Ascending aorta (tissue), 2 donors: ENCODE measurements around the gene SIAH3. TPM values are rescaled to one million over a fixed set of nuclear protein-coding genes. Genes with fewer than 3 reads are reported as not detected.

Experiments used
- DNase-seq, 2 donors: peaks; one replicate each; pipeline ENCODE4 v3.0.0-alpha.2; 2019; ENCODE audit warnings: low spot score in 2 of 2
- H3K27ac ChIP-seq, 2 donors: fragments of 200-600 bp; sonication (generic); one replicate each; pipeline ENCODE4 v1.5.1; 2016 to 2017; ENCODE audit warnings: mild to moderate bottlenecking in 1 of 2
- H3K27me3 ChIP-seq: fragments of 200-600 bp; sonication (generic); one replicate; pipeline ENCODE4 v1.5.1; 2017
- H3K36me3 ChIP-seq, 2 donors: fragments of 200-600 bp; sonication (generic); one replicate each; pipeline ENCODE4 v1.5.1; 2016
- H3K4me1 ChIP-seq, 2 donors: fragments of 200-600 bp; sonication (generic); one replicate each; pipeline ENCODE4 v1.5.1; 2016 to 2017; ENCODE audit warnings: mild to moderate bottlenecking in 1 of 2
- H3K4me3 ChIP-seq, 2 donors: fragments of 200-600 bp; sonication (generic); one replicate each; pipeline ENCODE4 v1.5.1; 2016 to 2017; ENCODE audit warnings: mild to moderate bottlenecking in 1 of 2
- H3K9me3 ChIP-seq, 2 donors: fragments of 200-600 bp; sonication (generic); one replicate each; pipeline ENCODE4 v1.5.1; 2016
- CTCF ChIP-seq, 3 experiments: fragments of 200-600 bp in 2 of 3; fragments of 450-650 bp in 1 of 3; sonication (generic) in 2 of 3; IDR thresholded peaks; one replicate each; pipeline ENCODE4 v1.5.1; 2016 to 2019; ENCODE audit warnings: antibody characterized with exemption in 3 of 3, mild to moderate bottlenecking in 1 of 3, moderate library complexity in 1 of 3
- intact Hi-C: fragments of 100-400 bp; cut with DNase I; formaldehyde crosslinking; loops from one replicate; pipeline ENCODE4 v1.15.1; 2023
- total RNA-seq: library from RNA; depleted of rRNA; stranded (reverse); fragments of >200 nt; gene quantifications from one replicate; pipeline ENCODE4 v1.1.0, GENCODE V29; 2016

The SIAH3 gene
- total RNA-seq, 1 donor from 2014 or later: not detected

- Histone ChIP-seq H3K4me3 (no peak overlapping the region), H3K36me3 (no peaks in the 10 kb centered on the region), H3K27me3 (no peaks in the 10 kb centered on the region), H3K9me3 (no peaks in the 10 kb centered on the region), H3K27ac (no peak overlapping the region), H3K4me1 (no peaks in the 10 kb centered on the region)
- TF ChIP-seq CTCF (IDR thresholded peaks at IDR 0.05): no peak
- intact Hi-C loops: no loop called here
- no peak for DNase-seq
Measured at GRCh38 chr13:45863709-45864590, 12.4 kb upstream of the SIAH3 start.

DNA sequence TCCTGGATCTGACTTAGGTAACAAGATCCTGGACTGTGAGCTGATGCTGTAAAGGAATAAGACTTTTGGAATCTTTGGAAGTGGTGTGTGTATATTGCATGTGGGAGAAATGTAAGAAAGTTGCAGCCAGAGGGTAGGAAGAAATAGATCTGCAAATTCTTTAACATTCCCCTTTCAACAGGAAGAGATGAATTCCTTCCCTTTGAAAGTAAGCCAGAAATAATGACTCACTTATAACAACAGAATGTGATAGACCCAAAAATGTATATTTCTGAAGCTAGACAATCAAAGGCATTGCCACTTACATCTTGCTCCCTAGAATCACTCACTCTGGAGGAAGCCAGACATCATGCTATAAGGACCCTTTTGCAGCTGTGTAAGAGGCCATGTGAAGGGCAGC is 9.8 kb upstream of the SIAH3 start:
- Histone ChIP-seq H3K27me3 (no peaks in the 10 kb centered on the region), H3K4me3 (no peak overlapping the region), H3K27ac (no peak overlapping the region), H3K4me1 (no peaks in the 10 kb centered on the region), H3K36me3 (no peaks in the 10 kb centered on the region), H3K9me3 (no peaks in the 10 kb centered on the region)
- no peak for TF ChIP-seq CTCF (IDR thresholded peaks at IDR 0.05)
- DNase-seq: no peak
- intact Hi-C loops: no loop called here

- TF ChIP-seq CTCF (IDR thresholded peaks at IDR 0.05): no peak
Measured at GRCh38 chr13:45860240-45860639, 8.7 kb upstream of the SIAH3 start.

GRCh38 chr13:45859705-45860104 is 8.2 kb upstream of the SIAH3 start:
- no peak for TF ChIP-seq CTCF (IDR thresholded peaks at IDR 0.05)
- intact Hi-C loops: no loop called here

More at GRCh38 chr13:45860240-45860639, 8.7 kb upstream of the SIAH3 start:
- H3K9me3 ChIP-seq: no peaks in the 10 kb centered on the region
- H3K36me3 ChIP-seq: no peaks in the 10 kb centered on the region
- H3K27ac ChIP-seq: no peak overlapping the region
- H3K4me3 ChIP-seq: no peak overlapping the region
- intact Hi-C loops: no loop called here
- DNase-seq: no peak
- H3K4me1 ChIP-seq: no peaks in the 10 kb centered on the region
- H3K27me3 ChIP-seq: no peaks in the 10 kb centered on the region

GRCh38 chr13:45852494-45852893 is 941 bp upstream of the SIAH3 start:
- intact Hi-C loops: no loop called here
- DNase-seq: no peak
- Histone ChIP-seq H3K4me1 (peaks cover 3 to 11% of the 10 kb centered on the region in 2 donors), H3K36me3 (no peaks in the 10 kb centered on the region), H3K27ac (no peak overlapping the region), H3K4me3 (no peak overlapping the region), H3K9me3 (peaks cover 0 to 7% of the 10 kb centered on the region in 2 donors), H3K27me3 (no peaks in the 10 kb centered on the region)
- TF ChIP-seq CTCF (IDR thresholded peaks at IDR 0.05): no peak

More at GRCh38 chr13:45859705-45860104, 8.2 kb upstream of the SIAH3 start:
- no peak for DNase-seq
- Histone ChIP-seq H3K36me3 (no peaks in the 10 kb centered on the region), H3K4me1 (no peaks in the 10 kb centered on the region), H3K27ac (no peak overlapping the region), H3K27me3 (no peaks in the 10 kb centered on the region), H3K9me3 (peaks cover 0 to 2% of the 10 kb centered on the region in 2 donors), H3K4me3 (no peak overlapping the region)
